HepG2 (cell line): Measurements from ENCODE around the gene SPNS2. TPM values are rescaled to one million over a fixed set of nuclear protein-coding genes. Genes with fewer than 3 reads are reported as not detected.

Experiments
- AGO1 ChIP-seq: fragments of 200-400 bp; formaldehyde crosslinking; IDR thresholded peaks from 2 replicates; pipeline ENCODE4 v1.6.1; 2017; ENCODE audit warnings: mild to moderate bottlenecking, low read depth, low read length, moderate library complexity; ENCODE audit not compliant: poor library complexity, severe bottlenecking
- ARNT2 ChIP-seq: sonication (generic); formaldehyde crosslinking; IDR thresholded peaks from 2 replicates; pipeline ENCODE4 v1.8.0; 2022; ENCODE audit warnings: mild to moderate bottlenecking, low read depth, missing genetic modification reagents, moderate library complexity
- EP300 ChIP-seq, 3 experiments: sonication (generic) in 1 of 3; formaldehyde crosslinking in 1 of 3; IDR thresholded peaks; 2 replicates each; pipeline versions ENCODE4 v1.5.1 to v1.6.1; 2011 to 2020; ENCODE audit warnings: low read depth in 2 of 3, low read length in 2 of 3, borderline replicate concordance in 1 of 3, improper control_type of control experiment in 1 of 3, mild to moderate bottlenecking in 1 of 3, missing genetic modification reagents in 1 of 3, moderate library complexity in 1 of 3
- HDAC1 ChIP-seq: sonication (generic); formaldehyde crosslinking; IDR thresholded peaks from 2 replicates; pipeline ENCODE4 v1.5.1; 2020; ENCODE audit warnings: mild to moderate bottlenecking, missing genetic modification reagents
- RFX5 ChIP-seq: IDR thresholded peaks from 2 replicates; pipeline ENCODE4 v1.6.1; 2011; ENCODE audit warnings: low read depth, low read length, improper control_type of control experiment
- SKI ChIP-seq: fragments of 450-650 bp; IDR thresholded peaks from one replicate; pipeline ENCODE4 v1.6.1; 2018; ENCODE audit warnings: mild to moderate bottlenecking; ENCODE audit not compliant: partially characterized antibody
- SMARCC2 ChIP-seq: fragments of 450-650 bp; IDR thresholded peaks from 2 replicates; pipeline ENCODE4 v1.6.1; 2017; ENCODE audit warnings: antibody characterized with exemption, mild to moderate bottlenecking
- TFDP2 ChIP-seq: sonication (generic); formaldehyde crosslinking; IDR thresholded peaks from 2 replicates; pipeline ENCODE4 v1.4.0; 2020; ENCODE audit warnings: missing genetic modification reagents
- ZBTB4 ChIP-seq: sonication (generic); formaldehyde crosslinking; IDR thresholded peaks from 2 replicates; pipeline ENCODE4 v1.4.0; 2020; ENCODE audit warnings: missing genetic modification reagents, mild to moderate bottlenecking, borderline replicate concordance
- ZC3H4 ChIP-seq: sonication (generic); formaldehyde crosslinking; IDR thresholded peaks from 2 replicates; pipeline ENCODE4 v1.4.0; 2020; ENCODE audit warnings: missing genetic modification reagents, borderline replicate concordance
- ZMAT3 ChIP-seq: sonication (generic); formaldehyde crosslinking; conservative IDR thresholded peaks from 2 replicates; pipeline ENCODE4 v1.7.0; 2021; ENCODE audit warnings: missing genetic modification reagents
- ZNF350 ChIP-seq: sonication (generic); formaldehyde crosslinking; IDR thresholded peaks from 2 replicates; pipeline ENCODE4 v1.4.0; 2020; ENCODE audit warnings: mild to moderate bottlenecking, low read depth, missing genetic modification reagents, borderline replicate concordance
- ZNF383 ChIP-seq: sonication (generic); formaldehyde crosslinking; IDR thresholded peaks from 2 replicates; pipeline ENCODE4 v1.4.0; 2020; ENCODE audit warnings: missing genetic modification reagents, mild to moderate bottlenecking, borderline replicate concordance
- polyA plus RNA-seq, 8 experiments: library from polyadenylated mRNA; depleted of rRNA in 3 of 8; stranded (reverse) in 7 of 8; unstranded in 1 of 8; fragments of >200 nt; fragmentation: Illumina TruSeq in 4 of 8; extraction: Trizol in 4 of 8; gene quantifications; 2 replicates each; pipeline versions ENCODE4 v1.2.1 to v1.2.3, GENCODE V29; 2011 to 2016; ENCODE audit warnings: low read depth in 4 of 8, missing spikeins in 1 of 8, mixed read lengths in 1 of 8; ENCODE audit not compliant: insufficient read depth in 1 of 8
- total RNA-seq, 5 experiments: library from RNA; depleted of rRNA; stranded (reverse); fragments of >200 nt; fragmentation: Illumina TruSeq; extraction: Trizol; gene quantifications; 2 replicates each; pipeline ENCODE4 v1.2.3, GENCODE V29; 2016; ENCODE audit warnings: low read depth in 1 of 5
- TF ChIP-seq, protein P1 (sequence below): sonication (generic); formaldehyde crosslinking; IDR thresholded peaks from 2 replicates; pipeline ENCODE4 v1.5.0; 2020; ENCODE audit warnings: mild to moderate bottlenecking, missing genetic modification reagents, borderline replicate concordance
- TF ChIP-seq, protein P2 (sequence below): sonication (generic); formaldehyde crosslinking; IDR thresholded peaks from 2 replicates; pipeline ENCODE4 v1.4.0; 2020; ENCODE audit warnings: mild to moderate bottlenecking, missing genetic modification reagents
- TF ChIP-seq, protein P3 (sequence below): sonication (generic); formaldehyde crosslinking; IDR thresholded peaks from 2 replicates; pipeline ENCODE4 v1.8.0; 2022; ENCODE audit warnings: low read depth, missing genetic modification reagents

The SPNS2 gene
- total and polyA plus RNA-seq, 2 of the 13 experiments (the other 11 are each of a cell fraction or from before 2014, with no cell fraction given): 0.01 TPM; not detected in 1

- TF ChIP-seq, protein P1, sequence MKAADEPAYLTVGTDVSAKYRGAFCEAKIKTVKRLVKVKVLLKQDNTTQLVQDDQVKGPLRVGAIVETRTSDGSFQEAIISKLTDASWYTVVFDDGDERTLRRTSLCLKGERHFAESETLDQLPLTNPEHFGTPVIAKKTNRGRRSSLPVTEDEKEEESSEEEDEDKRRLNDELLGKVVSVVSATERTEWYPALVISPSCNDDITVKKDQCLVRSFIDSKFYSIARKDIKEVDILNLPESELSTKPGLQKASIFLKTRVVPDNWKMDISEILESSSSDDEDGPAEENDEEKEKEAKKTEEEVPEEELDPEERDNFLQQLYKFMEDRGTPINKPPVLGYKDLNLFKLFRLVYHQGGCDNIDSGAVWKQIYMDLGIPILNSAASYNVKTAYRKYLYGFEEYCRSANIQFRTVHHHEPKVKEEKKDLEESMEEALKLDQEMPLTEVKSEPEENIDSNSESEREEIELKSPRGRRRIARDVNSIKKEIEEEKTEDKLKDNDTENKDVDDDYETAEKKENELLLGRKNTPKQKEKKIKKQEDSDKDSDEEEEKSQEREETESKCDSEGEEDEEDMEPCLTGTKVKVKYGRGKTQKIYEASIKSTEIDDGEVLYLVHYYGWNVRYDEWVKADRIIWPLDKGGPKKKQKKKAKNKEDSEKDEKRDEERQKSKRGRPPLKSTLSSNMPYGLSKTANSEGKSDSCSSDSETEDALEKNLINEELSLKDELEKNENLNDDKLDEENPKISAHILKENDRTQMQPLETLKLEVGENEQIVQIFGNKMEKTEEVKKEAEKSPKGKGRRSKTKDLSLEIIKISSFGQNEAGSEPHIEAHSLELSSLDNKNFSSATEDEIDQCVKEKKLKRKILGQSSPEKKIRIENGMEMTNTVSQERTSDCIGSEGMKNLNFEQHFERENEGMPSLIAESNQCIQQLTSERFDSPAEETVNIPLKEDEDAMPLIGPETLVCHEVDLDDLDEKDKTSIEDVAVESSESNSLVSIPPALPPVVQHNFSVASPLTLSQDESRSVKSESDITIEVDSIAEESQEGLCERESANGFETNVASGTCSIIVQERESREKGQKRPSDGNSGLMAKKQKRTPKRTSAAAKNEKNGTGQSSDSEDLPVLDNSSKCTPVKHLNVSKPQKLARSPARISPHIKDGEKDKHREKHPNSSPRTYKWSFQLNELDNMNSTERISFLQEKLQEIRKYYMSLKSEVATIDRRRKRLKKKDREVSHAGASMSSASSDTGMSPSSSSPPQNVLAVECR (CRISPR knock-in tag): peak; percentile 70; the same call in 1 of the 2 replicates
- peak; percentile 88 for TF ChIP-seq ZMAT3 (CRISPR knock-in tag)
- TF ChIP-seq, protein P2, sequence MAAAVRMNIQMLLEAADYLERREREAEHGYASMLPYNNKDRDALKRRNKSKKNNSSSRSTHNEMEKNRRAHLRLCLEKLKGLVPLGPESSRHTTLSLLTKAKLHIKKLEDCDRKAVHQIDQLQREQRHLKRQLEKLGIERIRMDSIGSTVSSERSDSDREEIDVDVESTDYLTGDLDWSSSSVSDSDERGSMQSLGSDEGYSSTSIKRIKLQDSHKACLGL (CRISPR knock-in tag): 0 out of 2 replicates have a peak, but pooled peaks have one; percentile 71
- TF ChIP-seq SMARCC2: no peak
- no peak for TF ChIP-seq AGO1
- TF ChIP-seq ZC3H4: no peak
- no peak for TF ChIP-seq SKI
- 0 out of 2 replicates have a peak, but pooled peaks have one; percentile 67 for TF ChIP-seq ZNF350 (CRISPR knock-in tag)
- TF ChIP-seq, protein P3, sequence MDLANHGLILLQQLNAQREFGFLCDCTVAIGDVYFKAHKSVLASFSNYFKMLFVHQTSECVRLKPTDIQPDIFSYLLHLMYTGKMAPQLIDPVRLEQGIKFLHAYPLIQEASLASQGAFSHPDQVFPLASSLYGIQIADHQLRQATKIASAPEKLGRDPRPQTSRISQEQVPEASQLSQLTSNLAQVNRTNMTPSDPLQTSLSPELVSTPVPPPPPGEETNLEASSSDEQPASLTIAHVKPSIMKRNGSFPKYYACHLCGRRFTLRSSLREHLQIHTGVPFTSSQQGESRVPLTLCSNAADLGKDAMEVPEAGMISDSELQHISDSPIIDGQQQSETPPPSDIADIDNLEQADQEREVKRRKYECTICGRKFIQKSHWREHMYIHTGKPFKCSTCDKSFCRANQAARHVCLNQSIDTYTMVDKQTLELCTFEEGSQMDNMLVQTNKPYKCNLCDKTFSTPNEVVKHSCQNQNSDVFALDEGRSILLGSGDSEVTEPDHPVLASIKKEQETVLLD (CRISPR knock-in tag): no peak
- TF ChIP-seq TFDP2 (CRISPR knock-in tag): 0 out of 2 replicates have a peak, but pooled peaks have one; percentile 47
- TF ChIP-seq HDAC1 (CRISPR knock-in tag): no peak; the same call in 1 of the 2 replicates
- TF ChIP-seq ZBTB4 (CRISPR knock-in tag): no peak
- TF ChIP-seq ARNT2: peak; percentile 80; the same call in 1 of the 2 replicates
- no peak for TF ChIP-seq EP300 (IDR thresholded peaks at IDR 0.05; ENCODE audit: low read depth in 2 of 2, low read length in 2 of 2)
- TF ChIP-seq EP300 (CRISPR knock-in tag; IDR thresholded peaks at IDR 0.05; ENCODE audit: borderline replicate concordance): no peak
- TF ChIP-seq RFX5: no peak
- no peak for TF ChIP-seq ZNF383 (CRISPR knock-in tag)
These were observed 5.7 kb upstream of the SPNS2 start (continued) for GRCh38 chr17:4492721-4493561.
